ENCODE measurements around the gene FABP7.
"Not testable (repeated sequence)": the region's sequence is repeated elsewhere in the genome, so short reads cannot be mapped to it uniquely, and the experiment has no call there.

Gene FABP7

DNA sequence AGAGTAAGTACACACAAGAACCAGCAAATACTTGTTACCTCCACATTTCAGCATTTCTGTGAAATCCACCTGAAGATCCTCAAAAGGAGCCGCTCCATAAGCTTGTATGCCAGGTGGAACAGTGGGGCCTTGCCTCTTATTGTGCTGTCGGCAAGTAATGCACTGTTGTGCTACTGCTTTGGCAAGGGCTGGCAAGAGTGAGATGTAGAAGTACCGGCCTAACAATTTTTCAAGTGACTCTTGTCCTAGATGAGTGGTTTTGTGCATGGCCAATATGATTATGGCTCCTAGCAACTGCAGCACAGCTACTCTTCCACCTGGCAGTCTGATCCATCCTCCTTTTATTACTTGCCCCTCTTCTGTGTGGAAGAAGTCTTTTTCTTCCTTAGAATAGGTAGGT lies 34.7 kb upstream of the FABP7 start:
- H3K4me3 ChIP-seq (ENCODE audit: low read depth, low read length); H3K27me3 ChIP-seq (ENCODE audit: insufficient read depth, low read length); H3K36me3 ChIP-seq (ENCODE audit: insufficient read depth, low read length); H3K4me1 ChIP-seq (ENCODE audit: control insufficient read depth, insufficient read depth, low read length, unreplicated experiment); H3K27ac ChIP-seq (ENCODE audit: low read depth, low read length); H3K79me2 ChIP-seq (ENCODE audit: control insufficient read depth, insufficient read depth, low read length, unreplicated experiment); H2AFZ ChIP-seq (ENCODE audit: low read length, unreplicated experiment): not testable (repeated sequence)

DNA sequence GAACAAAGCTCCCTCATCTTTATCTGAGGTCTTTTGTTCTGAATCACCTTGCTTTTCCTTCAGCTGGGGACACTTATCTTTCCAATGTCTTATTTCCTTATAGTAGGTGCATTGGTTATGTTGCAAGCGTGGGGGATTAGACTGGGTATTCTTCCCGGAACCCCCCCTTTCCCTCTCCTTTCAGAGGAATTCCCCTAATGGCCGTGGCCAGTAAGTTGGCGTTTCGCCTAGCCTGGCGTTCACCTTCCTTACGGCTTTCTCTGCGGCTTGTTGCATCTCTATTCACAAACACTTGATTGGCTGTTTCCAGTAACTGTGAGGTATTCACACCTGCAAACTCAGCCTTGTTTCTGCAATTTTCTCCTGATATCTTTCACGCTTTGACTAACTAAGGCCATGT lies 32.8 kb upstream of the FABP7 start:
- H2AFZ ChIP-seq (ENCODE audit: low read length, unreplicated experiment) = no peak overlapping the region
- H3K4me1 ChIP-seq (ENCODE audit: control insufficient read depth, insufficient read depth, low read length, unreplicated experiment) = no peaks in the 10 kb centered on the region
- H3K36me3 ChIP-seq (ENCODE audit: insufficient read depth, low read length) = no peaks in the 10 kb centered on the region
- H3K79me2 ChIP-seq (ENCODE audit: control insufficient read depth, insufficient read depth, low read length, unreplicated experiment) = no peaks in the 10 kb centered on the region
- no peaks in the 10 kb centered on the region for H3K27me3 ChIP-seq (ENCODE audit: insufficient read depth, low read length)
- H3K27ac ChIP-seq (ENCODE audit: low read depth, low read length) = no peak overlapping the region
- H3K4me3 ChIP-seq (ENCODE audit: low read depth, low read length) = no peak overlapping the region

- Histone ChIP-seq H3K27me3 (ENCODE audit: insufficient read depth, low read length) (no peaks in the 10 kb centered on the region), H2AFZ (ENCODE audit: low read length, unreplicated experiment) (no peak overlapping the region), H3K4me3 (ENCODE audit: low read depth, low read length) (no peak overlapping the region), H3K27ac (ENCODE audit: low read depth, low read length) (no peak overlapping the region), H3K36me3 (ENCODE audit: insufficient read depth, low read length) (no peaks in the 10 kb centered on the region), H3K4me1 (ENCODE audit: control insufficient read depth, insufficient read depth, low read length, unreplicated experiment) (no peaks in the 10 kb centered on the region), H3K79me2 (ENCODE audit: control insufficient read depth, insufficient read depth, low read length, unreplicated experiment) (no peaks in the 10 kb centered on the region)
Measured at GRCh38 chr6:122747573-122747972, 31.9 kb upstream of the FABP7 start.

- H3K4me3 ChIP-seq (ENCODE audit: low read depth, low read length); H3K36me3 ChIP-seq (ENCODE audit: insufficient read depth, low read length); H2AFZ ChIP-seq (ENCODE audit: low read length, unreplicated experiment); H3K4me1 ChIP-seq (ENCODE audit: control insufficient read depth, insufficient read depth, low read length, unreplicated experiment); H3K79me2 ChIP-seq (ENCODE audit: control insufficient read depth, insufficient read depth, low read length, unreplicated experiment); H3K27ac ChIP-seq (ENCODE audit: low read depth, low read length); H3K27me3 ChIP-seq (ENCODE audit: insufficient read depth, low read length): not testable (repeated sequence)
Measured at GRCh38 chr6:122748945-122749344, 30.6 kb upstream of the FABP7 start.

GRCh38 chr6:122749451-122750050 lies 30.0 kb upstream of the FABP7 start:
- no peaks in the 10 kb centered on the region for H3K27me3 ChIP-seq (ENCODE audit: insufficient read depth, low read length)
- H3K79me2 ChIP-seq (ENCODE audit: control insufficient read depth, insufficient read depth, low read length, unreplicated experiment) = no peaks in the 10 kb centered on the region
- no peak overlapping the region for H3K4me3 ChIP-seq (ENCODE audit: low read depth, low read length)
- no peaks in the 10 kb centered on the region for H3K36me3 ChIP-seq (ENCODE audit: insufficient read depth, low read length)
- no peaks in the 10 kb centered on the region for H3K4me1 ChIP-seq (ENCODE audit: control insufficient read depth, insufficient read depth, low read length, unreplicated experiment)
- H2AFZ ChIP-seq (ENCODE audit: low read length, unreplicated experiment) = no peak overlapping the region
- H3K27ac ChIP-seq (ENCODE audit: low read depth, low read length) = no peak overlapping the region

- no peaks in the 10 kb centered on the region for H3K27me3 ChIP-seq (ENCODE audit: insufficient read depth, low read length)
Measured at GRCh38 chr6:122751326-122751725, 28.2 kb upstream of the FABP7 start.

GRCh38 chr6:122752459-122752858 lies 27.1 kb upstream of the FABP7 start:
- Histone ChIP-seq H3K4me1 (ENCODE audit: control insufficient read depth, insufficient read depth, low read length, unreplicated experiment) (no peaks in the 10 kb centered on the region), H3K27ac (ENCODE audit: low read depth, low read length) (no peak overlapping the region)

More at GRCh38 chr6:122751326-122751725, 28.2 kb upstream of the FABP7 start:
- Histone ChIP-seq H3K36me3 (ENCODE audit: insufficient read depth, low read length) (no peaks in the 10 kb centered on the region), H3K4me1 (ENCODE audit: control insufficient read depth, insufficient read depth, low read length, unreplicated experiment) (no peaks in the 10 kb centered on the region), H3K27ac (ENCODE audit: low read depth, low read length) (no peak overlapping the region), H2AFZ (ENCODE audit: low read length, unreplicated experiment) (peak overlapping the region; percentile 5), H3K79me2 (ENCODE audit: control insufficient read depth, insufficient read depth, low read length, unreplicated experiment) (no peaks in the 10 kb centered on the region), H3K4me3 (ENCODE audit: low read depth, low read length) (no peak overlapping the region)

GRCh38 chr6:122753000-122753687 lies 26.4 kb upstream of the FABP7 start:
- Histone ChIP-seq H2AFZ (ENCODE audit: low read length, unreplicated experiment) (peak overlapping the region; percentile 61), H3K27me3 (ENCODE audit: insufficient read depth, low read length) (no peaks in the 10 kb centered on the region), H3K4me3 (ENCODE audit: low read depth, low read length) (peak overlapping the region; percentile 58), H3K27ac (ENCODE audit: low read depth, low read length) (no peak overlapping the region), H3K4me1 (ENCODE audit: control insufficient read depth, insufficient read depth, low read length, unreplicated experiment) (no peaks in the 10 kb centered on the region), H3K79me2 (ENCODE audit: control insufficient read depth, insufficient read depth, low read length, unreplicated experiment) (no peaks in the 10 kb centered on the region), H3K36me3 (ENCODE audit: insufficient read depth, low read length) (no peaks in the 10 kb centered on the region)

More at GRCh38 chr6:122752459-122752858, 27.1 kb upstream of the FABP7 start:
- Histone ChIP-seq H2AFZ (ENCODE audit: low read length, unreplicated experiment) (no peak overlapping the region), H3K4me3 (ENCODE audit: low read depth, low read length) (no peak overlapping the region), H3K27me3 (ENCODE audit: insufficient read depth, low read length) (no peaks in the 10 kb centered on the region), H3K79me2 (ENCODE audit: control insufficient read depth, insufficient read depth, low read length, unreplicated experiment) (no peaks in the 10 kb centered on the region), H3K36me3 (ENCODE audit: insufficient read depth, low read length) (no peaks in the 10 kb centered on the region)

DNA sequence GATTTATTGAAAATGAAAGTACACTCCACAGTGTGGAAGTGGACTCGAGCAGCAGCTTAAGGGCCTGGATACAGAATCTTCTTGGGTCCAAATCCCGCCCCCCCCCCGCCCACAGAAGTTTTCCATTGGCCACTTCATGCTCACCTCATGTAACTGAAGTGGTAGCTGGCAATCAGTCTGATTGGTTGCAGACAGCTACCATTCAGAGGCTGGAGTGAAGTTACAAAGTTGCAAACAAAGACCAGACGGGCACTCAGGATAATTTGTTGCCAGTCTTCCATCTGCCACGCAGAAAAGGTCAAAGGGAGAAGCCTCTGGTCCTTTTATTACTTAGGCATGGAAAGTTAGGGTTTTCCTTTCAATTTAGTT lies 25.8 kb upstream of the FABP7 start:
- Histone ChIP-seq H3K79me2 (ENCODE audit: control insufficient read depth, insufficient read depth, low read length, unreplicated experiment) (no peaks in the 10 kb centered on the region), H3K36me3 (ENCODE audit: insufficient read depth, low read length) (no peaks in the 10 kb centered on the region), H3K27me3 (ENCODE audit: insufficient read depth, low read length) (no peaks in the 10 kb centered on the region), H3K27ac (ENCODE audit: low read depth, low read length) (no peak overlapping the region), H3K4me1 (ENCODE audit: control insufficient read depth, insufficient read depth, low read length, unreplicated experiment) (no peaks in the 10 kb centered on the region), H3K4me3 (ENCODE audit: low read depth, low read length) (peak overlapping the region; percentile 58), H2AFZ (ENCODE audit: low read length, unreplicated experiment) (no peak overlapping the region)

DNA sequence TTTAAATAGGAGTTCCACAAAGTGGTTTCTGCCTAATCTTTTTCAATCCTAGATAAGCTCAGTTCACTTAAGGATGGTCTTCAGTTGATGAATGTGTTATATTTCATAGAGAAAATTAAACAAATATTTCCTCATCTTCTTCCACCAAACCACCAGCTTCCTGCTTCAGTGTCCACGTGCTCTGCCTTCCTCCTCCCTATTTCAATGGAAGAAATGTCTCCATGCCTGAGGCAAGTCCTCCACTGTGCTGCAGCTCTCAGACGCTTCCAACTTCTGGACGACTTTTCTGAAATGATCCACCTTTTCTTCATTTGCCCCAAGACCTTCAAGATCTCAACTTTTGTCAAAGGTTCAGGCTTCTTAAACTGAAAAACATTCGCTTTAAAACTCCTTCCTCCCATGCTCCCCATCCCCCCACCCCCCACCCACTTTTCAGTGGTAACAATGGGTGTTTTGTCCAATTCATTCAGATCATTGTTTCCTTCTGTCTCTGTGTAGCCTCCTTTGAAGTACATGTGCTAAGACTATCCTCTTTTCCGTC lies 25.3 kb upstream of the FABP7 start:
- Histone ChIP-seq H3K4me3 (ENCODE audit: low read depth, low read length) (no peak overlapping the region), H2AFZ (ENCODE audit: low read length, unreplicated experiment) (no peak overlapping the region), H3K27ac (ENCODE audit: low read depth, low read length) (no peak overlapping the region), H3K4me1 (ENCODE audit: control insufficient read depth, insufficient read depth, low read length, unreplicated experiment) (no peaks in the 10 kb centered on the region), H3K27me3 (ENCODE audit: insufficient read depth, low read length) (no peaks in the 10 kb centered on the region), H3K36me3 (ENCODE audit: insufficient read depth, low read length) (no peaks in the 10 kb centered on the region), H3K79me2 (ENCODE audit: control insufficient read depth, insufficient read depth, low read length, unreplicated experiment) (no peaks in the 10 kb centered on the region)

DNA sequence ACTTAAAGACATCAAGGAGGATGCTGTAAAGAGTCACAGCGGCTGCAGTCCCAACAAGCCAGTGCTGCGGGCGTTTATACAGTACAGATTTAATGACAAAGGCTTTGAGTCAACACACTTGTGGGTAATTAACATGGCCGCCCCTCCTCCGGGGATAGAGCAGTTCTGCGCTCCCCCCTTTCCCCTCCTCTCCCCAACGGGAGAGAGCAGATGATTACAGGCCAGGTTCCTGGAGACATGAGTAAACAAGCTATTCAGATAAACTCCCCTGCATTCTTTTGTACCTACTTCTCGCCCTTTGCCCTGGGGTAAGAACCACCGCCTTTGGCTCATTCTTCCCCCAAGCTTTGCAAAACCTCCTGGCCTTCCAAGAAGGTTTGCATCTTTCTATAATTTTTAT lies 23.6 kb upstream of the FABP7 start:
- no peaks in the 10 kb centered on the region for H3K27me3 ChIP-seq (ENCODE audit: insufficient read depth, low read length)
- H3K36me3 ChIP-seq (ENCODE audit: insufficient read depth, low read length) = no peaks in the 10 kb centered on the region
- H3K79me2 ChIP-seq (ENCODE audit: control insufficient read depth, insufficient read depth, low read length, unreplicated experiment) = no peaks in the 10 kb centered on the region

More for the DNA sequence above, 23.6 kb upstream of the FABP7 start:
- Histone ChIP-seq H3K27ac (ENCODE audit: low read depth, low read length) (no peak overlapping the region), H2AFZ (ENCODE audit: low read length, unreplicated experiment) (no peak overlapping the region), H3K4me3 (ENCODE audit: low read depth, low read length) (no peak overlapping the region), H3K4me1 (ENCODE audit: control insufficient read depth, insufficient read depth, low read length, unreplicated experiment) (no peaks in the 10 kb centered on the region)
